Ishikawa (cell line): Measurements from ENCODE around the gene MYZAP.

ENCODE experiments used
- CEBPB ChIP-seq: IDR thresholded peaks from 2 replicates; pipeline ENCODE4 v1.6.1; 2012
- EP300 ChIP-seq: IDR thresholded peaks from 2 replicates; pipeline ENCODE4 v1.6.1; 2012; ENCODE audit warnings: borderline replicate concordance
- FOXM1 ChIP-seq: IDR thresholded peaks from 2 replicates; pipeline ENCODE4 v1.6.1; 2012; ENCODE audit warnings: low read depth, borderline replicate concordance
- RAD21 ChIP-seq: IDR thresholded peaks from 2 replicates; pipeline ENCODE4 v1.6.1; 2012; ENCODE audit warnings: low read depth
- TAF1 ChIP-seq: IDR thresholded peaks from 2 replicates; pipeline ENCODE4 v1.6.1; 2012; ENCODE audit warnings: low read depth, mild to moderate bottlenecking
- TF ChIP-seq, protein P1 (sequence below): IDR thresholded peaks from 2 replicates; pipeline ENCODE4 v1.6.1; 2012; ENCODE audit warnings: low read depth, mild to moderate bottlenecking

- TF ChIP-seq CEBPB (no peak), RAD21 (no peak), EP300 (no peak), TAF1 (no peak), FOXM1 (no peak)
- TF ChIP-seq, protein P1, sequence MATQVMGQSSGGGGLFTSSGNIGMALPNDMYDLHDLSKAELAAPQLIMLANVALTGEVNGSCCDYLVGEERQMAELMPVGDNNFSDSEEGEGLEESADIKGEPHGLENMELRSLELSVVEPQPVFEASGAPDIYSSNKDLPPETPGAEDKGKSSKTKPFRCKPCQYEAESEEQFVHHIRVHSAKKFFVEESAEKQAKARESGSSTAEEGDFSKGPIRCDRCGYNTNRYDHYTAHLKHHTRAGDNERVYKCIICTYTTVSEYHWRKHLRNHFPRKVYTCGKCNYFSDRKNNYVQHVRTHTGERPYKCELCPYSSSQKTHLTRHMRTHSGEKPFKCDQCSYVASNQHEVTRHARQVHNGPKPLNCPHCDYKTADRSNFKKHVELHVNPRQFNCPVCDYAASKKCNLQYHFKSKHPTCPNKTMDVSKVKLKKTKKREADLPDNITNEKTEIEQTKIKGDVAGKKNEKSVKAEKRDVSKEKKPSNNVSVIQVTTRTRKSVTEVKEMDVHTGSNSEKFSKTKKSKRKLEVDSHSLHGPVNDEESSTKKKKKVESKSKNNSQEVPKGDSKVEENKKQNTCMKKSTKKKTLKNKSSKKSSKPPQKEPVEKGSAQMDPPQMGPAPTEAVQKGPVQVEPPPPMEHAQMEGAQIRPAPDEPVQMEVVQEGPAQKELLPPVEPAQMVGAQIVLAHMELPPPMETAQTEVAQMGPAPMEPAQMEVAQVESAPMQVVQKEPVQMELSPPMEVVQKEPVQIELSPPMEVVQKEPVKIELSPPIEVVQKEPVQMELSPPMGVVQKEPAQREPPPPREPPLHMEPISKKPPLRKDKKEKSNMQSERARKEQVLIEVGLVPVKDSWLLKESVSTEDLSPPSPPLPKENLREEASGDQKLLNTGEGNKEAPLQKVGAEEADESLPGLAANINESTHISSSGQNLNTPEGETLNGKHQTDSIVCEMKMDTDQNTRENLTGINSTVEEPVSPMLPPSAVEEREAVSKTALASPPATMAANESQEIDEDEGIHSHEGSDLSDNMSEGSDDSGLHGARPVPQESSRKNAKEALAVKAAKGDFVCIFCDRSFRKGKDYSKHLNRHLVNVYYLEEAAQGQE, result no peak
Observed at GRCh38 chr15:57662802-57663201, 71.1 kb downstream of the MYZAP start.
